IMR-90 (cell line): ENCODE results near the gene STAU1. TPM values are rescaled to one million over a fixed set of nuclear protein-coding genes. Genes with fewer than 3 reads are reported as not detected.

Experiments used
- ATAC-seq: fragments of 200-7000 bp; cut with Tn5 transposase; 2 replicates; pipeline ENCODE4 v1.9.1; 2020; ENCODE audit warnings: low read depth, mild to moderate bottlenecking, moderate library complexity
- BruUV-seq: library from RNA; stranded (reverse); fragments of 400-500 nt; replicated peaks from 2 replicates; lab custom pipeline; 2021; lab: Mats Ljungman, UMichigan
- CTCF ChIA-PET: fragments of 300-600 bp; formaldehyde crosslinking; extraction: SDS; loops from one replicate; lab custom pipeline; 2021; ENCODE audit warnings: antibody characterized with exemption; lab: Yijun Ruan, JAX
- POLR2A ChIA-PET: fragments of 300-600 bp; sonication (Branson Sonifier 250); formaldehyde crosslinking; loops from one replicate; lab custom pipeline; 2022; ENCODE audit warnings: antibody characterized with exemption; ENCODE audit not compliant: unreplicated experiment; lab: Charles Lee
- DNase-seq: peaks from one replicate; pipeline ENCODE4 v3.0.0; 2013
- H2AFZ ChIP-seq: replicated peaks from 2 replicates; pipeline ENCODE3; 2013; ENCODE audit warnings: low read length, mild to moderate bottlenecking; ENCODE audit not compliant: poor library complexity
- H2AK5ac ChIP-seq: 2 replicates; pipeline ENCODE4 v1.6.1; 2013; ENCODE audit warnings: low read depth, low read length, inconsistent platforms
- H2AK9ac ChIP-seq: replicated peaks from 2 replicates; pipeline ENCODE3; 2013; ENCODE audit warnings: mild to moderate bottlenecking, low read depth, low read length, moderate library complexity; ENCODE audit not compliant: poor library complexity
- H2BK120ac ChIP-seq: 2 replicates; pipeline ENCODE4 v1.6.1; 2013; ENCODE audit warnings: low read depth, low read length, inconsistent platforms
- H2BK15ac ChIP-seq: 3 replicates; pipeline ENCODE4 v1.6.1; 2013; ENCODE audit warnings: low read depth, low read length, inconsistent platforms
- H2BK20ac ChIP-seq: 2 replicates; pipeline ENCODE4 v1.6.1; 2013; ENCODE audit warnings: low read depth, mild to moderate bottlenecking, inconsistent platforms, low read length, moderate library complexity
- H2BK5ac ChIP-seq: 2 replicates; pipeline ENCODE4 v1.6.1; 2013; ENCODE audit warnings: mild to moderate bottlenecking, low read depth, low read length, inconsistent platforms; ENCODE audit not compliant: poor library complexity, severe bottlenecking
- H3K14ac ChIP-seq: replicated peaks from 2 replicates; pipeline ENCODE4 v1.6.1; 2013; ENCODE audit warnings: low read depth, low read length, inconsistent platforms
- H3K18ac ChIP-seq: 2 replicates; pipeline ENCODE4 v1.6.1; 2013; ENCODE audit warnings: low read depth, low read length, control low read depth
- H3K23ac ChIP-seq: 2 replicates; pipeline ENCODE4 v1.6.1; 2013; ENCODE audit warnings: low read depth, low read length, inconsistent platforms
- H3K27ac ChIP-seq: 2 replicates; pipeline ENCODE4 v1.5.1; 2013; ENCODE audit warnings: mild to moderate bottlenecking, control low read depth, low read length; ENCODE audit not compliant: insufficient read depth
- H3K27me3 ChIP-seq: 2 replicates; pipeline ENCODE4 v1.6.1; 2013; ENCODE audit warnings: low read length; ENCODE audit not compliant: control insufficient read depth, insufficient read depth
- H3K36me3 ChIP-seq: 2 replicates; pipeline ENCODE4 v1.6.1; 2013; ENCODE audit warnings: low read length, mixed read lengths; ENCODE audit not compliant: control insufficient read depth, insufficient read depth
- H3K4ac ChIP-seq: 2 replicates; pipeline ENCODE4 v1.6.1; 2013; ENCODE audit warnings: low read depth, low read length, inconsistent platforms
- H3K4me1 ChIP-seq: 2 replicates; pipeline ENCODE4 v1.6.1; 2013; ENCODE audit warnings: low read length, mixed read lengths; ENCODE audit not compliant: control insufficient read depth, insufficient read depth
- H3K4me2 ChIP-seq: 2 replicates; pipeline ENCODE4 v1.6.1; 2013; ENCODE audit warnings: low read depth, mild to moderate bottlenecking, control low read depth, low read length, moderate library complexity
- H3K4me3 ChIP-seq: 2 replicates; pipeline ENCODE4 v1.5.1; 2013; ENCODE audit warnings: low read depth, mild to moderate bottlenecking, control low read depth, low read length, moderate library complexity; ENCODE audit not compliant: insufficient read depth
- H3K56ac ChIP-seq: 2 replicates; pipeline ENCODE4 v1.6.1; 2013; ENCODE audit warnings: low read length, inconsistent platforms; ENCODE audit not compliant: insufficient read depth; ENCODE audit errors: extremely low read depth
- H3K79me1 ChIP-seq, 2 experiments: 2 replicates each; pipeline ENCODE4 v1.6.1; 2013; ENCODE audit warnings: low read length in 2 of 2, inconsistent platforms in 1 of 2, low read depth in 1 of 2
- H3K9ac ChIP-seq: 2 replicates; pipeline ENCODE4 v1.6.1; 2013; ENCODE audit warnings: low read depth, low read length, control low read depth
- H3K9me1 ChIP-seq: 2 replicates; pipeline ENCODE4 v1.6.1; 2013; ENCODE audit warnings: low read length, inconsistent platforms; ENCODE audit not compliant: insufficient read depth
- H3K9me3 ChIP-seq: 2 replicates; pipeline ENCODE4 v1.6.1; 2013; ENCODE audit warnings: low read length; ENCODE audit not compliant: control insufficient read depth, insufficient read depth
- H4K20me1 ChIP-seq: 2 replicates; pipeline ENCODE4 v1.6.1; 2013; ENCODE audit warnings: low read length, inconsistent platforms; ENCODE audit not compliant: insufficient read depth
- H4K5ac ChIP-seq: 2 replicates; pipeline ENCODE4 v1.6.1; 2013; ENCODE audit warnings: mild to moderate bottlenecking, low read depth, low read length, control low read depth
- H4K8ac ChIP-seq, 2 experiments: 2 replicates each; pipeline ENCODE4 v1.6.1; 2013; ENCODE audit warnings: low read depth in 2 of 2, low read length in 2 of 2, control low read depth in 1 of 2, inconsistent platforms in 1 of 2
- H4K91ac ChIP-seq: 2 replicates; pipeline ENCODE4 v1.6.1; 2013; ENCODE audit warnings: low read depth, low read length, inconsistent platforms; ENCODE audit not compliant: insufficient read depth
- BHLHE40 ChIP-seq: fragments of 150-350 bp; IDR thresholded peaks from 2 replicates; pipeline ENCODE4 v1.6.1; 2016; ENCODE audit warnings: mild to moderate bottlenecking, low read depth, low read length
- CEBPB ChIP-seq: IDR thresholded peaks from 2 replicates; pipeline ENCODE4 v1.6.1; 2012; ENCODE audit warnings: low read depth, low read length, improper control_type of control experiment
- CHD1 ChIP-seq: IDR thresholded peaks from 2 replicates; pipeline ENCODE4 v1.6.1; 2012; ENCODE audit warnings: low read depth, low read length, improper control_type of control experiment
- FOS ChIP-seq: fragments of 150-350 bp; IDR thresholded peaks from 2 replicates; pipeline ENCODE4 v1.6.1; 2016; ENCODE audit warnings: low read depth, low read length
- MAFK ChIP-seq: IDR thresholded peaks from 2 replicates; pipeline ENCODE4 v1.6.1; 2012; ENCODE audit warnings: low read depth, low read length, improper control_type of control experiment
- MAZ ChIP-seq: IDR thresholded peaks from 2 replicates; pipeline ENCODE4 v1.6.1; 2012; ENCODE audit warnings: low read depth, mild to moderate bottlenecking, low read length, improper control_type of control experiment, moderate library complexity, borderline replicate concordance
- MXI1 ChIP-seq: IDR thresholded peaks from 2 replicates; pipeline ENCODE4 v1.6.1; 2012; ENCODE audit warnings: low read depth, mild to moderate bottlenecking, low read length, moderate library complexity, borderline replicate concordance
- NFE2L2 ChIP-seq: fragments of 150-350 bp; IDR thresholded peaks from 2 replicates; pipeline ENCODE4 v1.6.1; 2016; ENCODE audit warnings: low read depth, mild to moderate bottlenecking, low read length
- POLR2A ChIP-seq: IDR thresholded peaks from 2 replicates; pipeline ENCODE4 v1.6.1; 2012; ENCODE audit warnings: mild to moderate bottlenecking, low read depth, low read length
- RAD21 ChIP-seq: IDR thresholded peaks from 2 replicates; pipeline ENCODE4 v1.6.1; 2012; ENCODE audit warnings: low read length, improper control_type of control experiment
- RFX5 ChIP-seq: IDR thresholded peaks from 2 replicates; pipeline ENCODE4 v1.8.0; 2012; ENCODE audit warnings: low read depth, mild to moderate bottlenecking, low read length, moderate library complexity
- SMC3 ChIP-seq: fragments of 150-350 bp; IDR thresholded peaks from 2 replicates; pipeline ENCODE4 v1.6.1; 2016; ENCODE audit warnings: low read depth, mild to moderate bottlenecking, antibody characterized with exemption, low read length, moderate library complexity
- WGBS, 2 experiments: methylation state at CpG; one replicate each; pipeline versions ENCODE4 v1.1.5 to v1.1.7; 2013; ENCODE audit warnings: missing lambda C conversion rate in 2 of 2; ENCODE audit not compliant: insufficient read length in 1 of 2; ENCODE audit errors: extremely low coverage in 2 of 2; 5-methylcytosine and 5-hydroxymethylcytosine counted together
- dilution Hi-C: fragments of 300-500 bp; cut with HindIII; formaldehyde crosslinking; loops from one replicate; pipeline ENCODE4 v1.14.3; 2018; ENCODE audit warnings: low sequenced_read_pairs; ENCODE audit not compliant: unreplicated experiment
- in situ Hi-C: fragments of 300-500 bp; cut with MboI; formaldehyde crosslinking; loops from 3 replicates; pipeline ENCODE4 v1.14.3; 2019; ENCODE audit warnings: low sequenced_read_pairs, inconsistent platforms, mixed read lengths
- intact Hi-C: fragments of 100-400 bp; cut with micrococcal nuclease; formaldehyde crosslinking; loops from 2 replicates; pipeline ENCODE4 v1.10.0; 2022
- polyA plus RNA-seq, 3 experiments: library from polyadenylated mRNA; depleted of rRNA; stranded (reverse); fragments of >200 nt; gene quantifications; 2 replicates each; pipeline ENCODE4 v1.2.3, GENCODE V29; 2012; ENCODE audit warnings: low replicate concordance in 1 of 3
- total RNA-seq: library from RNA; depleted of rRNA; stranded (reverse); fragments of >200 nt; gene quantifications from 2 replicates; pipeline ENCODE4 v1.2.3, GENCODE V29; 2012
- TF ChIP-seq, protein P1 (sequence below): fragments of 150-350 bp; IDR thresholded peaks from 2 replicates; pipeline ENCODE4 v1.6.1; 2017; ENCODE audit warnings: mild to moderate bottlenecking, antibody characterized with exemption, low read length, low read depth
- TF ChIP-seq, protein P2 (sequence below): conservative IDR thresholded peaks from 2 replicates; pipeline ENCODE4 v1.5.1; 2012; ENCODE audit warnings: mild to moderate bottlenecking, low read depth, low read length, improper control_type of control experiment
- TF ChIP-seq, protein P3 (sequence below): fragments of 150-350 bp; IDR thresholded peaks from 2 replicates; pipeline ENCODE4 v1.6.1; 2016; ENCODE audit warnings: low read depth, mild to moderate bottlenecking, low read length, moderate library complexity, borderline replicate concordance

The STAU1 gene
- total and polyA plus RNA-seq, 2 of the 4 experiments (the other 2 are of a cell fraction) = 35.3 to 50.3 TPM

DNA sequence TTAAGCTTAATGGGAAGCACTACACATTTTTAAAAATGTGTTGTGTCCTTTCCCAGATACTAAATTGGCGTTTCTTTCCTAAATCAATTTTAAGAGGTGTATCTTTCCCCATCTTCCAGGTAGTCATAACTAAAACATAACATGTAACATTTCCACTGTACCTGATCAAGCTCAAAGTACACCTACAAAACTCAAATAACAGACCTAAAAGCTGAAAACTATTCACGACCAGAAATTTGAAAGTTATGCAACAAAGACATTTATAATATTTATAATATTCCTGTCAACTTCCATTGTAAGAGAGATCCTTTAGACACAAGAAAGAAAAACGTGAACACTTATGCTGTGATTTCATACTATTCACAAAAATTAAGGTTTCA, 3.5 kb downstream of the STAU1 start:
- no CpG with 5 or more reads among the region's 3 CpGs for WGBS, 2 experiments
- Histone ChIP-seq H3K27ac (no peak overlapping the region), H2AFZ (no peak overlapping the region), H4K5ac (no peak overlapping the region), H2BK20ac (no peak overlapping the region), H2BK120ac (no peak overlapping the region), H2AK5ac (no peak overlapping the region), H3K9me3 (no peaks in the 10 kb centered on the region), H3K9ac (no peak overlapping the region), H3K4me3 (no peak overlapping the region), H2BK15ac (no peak overlapping the region), H3K4me2 (no peak overlapping the region), H3K9me1 (no peaks in the 10 kb centered on the region), H3K79me1 (peaks cover 5 to 57% of the 10 kb centered on the region in 2 experiments), H3K56ac (no peak overlapping the region), H3K4ac (no peak overlapping the region), H4K91ac (no peak overlapping the region), H3K18ac (no peak overlapping the region), H3K14ac (no peak overlapping the region), H3K4me1 (peaks cover 6% of the 10 kb centered on the region), H3K27me3 (no peaks in the 10 kb centered on the region), H2AK9ac (no peak overlapping the region), H4K20me1 (peaks cover 73% of the 10 kb centered on the region), H3K36me3 (no peaks in the 10 kb centered on the region), H4K8ac (no peak overlapping the region), H2BK5ac (no peak overlapping the region), H3K23ac (no peak overlapping the region)
- BruUV-seq = no TSS peak
- CTCF ChIA-PET = interaction anchor here (1.0 to 1.1 kb wide), 2 partner anchors 33 to 52 kb away, joined by 3 read pairs; no protein-coding TSS in a partner anchor
- DNase-seq = no peak
- in situ Hi-C loops = no loop called here
- POLR2A ChIA-PET = no interaction called here
- dilution Hi-C loops = no loop called here
- intact Hi-C loops = loop anchor here (5.0 to 10.0 kb wide), 2 partner anchors 50 to 383 kb away; partner anchors contain the start of gene PTGIS
- no peak for ATAC-seq
- no peak for TF ChIP-seq RFX5
- TF ChIP-seq, protein P1, sequence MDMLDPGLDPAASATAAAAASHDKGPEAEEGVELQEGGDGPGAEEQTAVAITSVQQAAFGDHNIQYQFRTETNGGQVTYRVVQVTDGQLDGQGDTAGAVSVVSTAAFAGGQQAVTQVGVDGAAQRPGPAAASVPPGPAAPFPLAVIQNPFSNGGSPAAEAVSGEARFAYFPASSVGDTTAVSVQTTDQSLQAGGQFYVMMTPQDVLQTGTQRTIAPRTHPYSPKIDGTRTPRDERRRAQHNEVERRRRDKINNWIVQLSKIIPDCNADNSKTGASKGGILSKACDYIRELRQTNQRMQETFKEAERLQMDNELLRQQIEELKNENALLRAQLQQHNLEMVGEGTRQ = no peak
- TF ChIP-seq MXI1 = no peak
- TF ChIP-seq, protein P2, sequence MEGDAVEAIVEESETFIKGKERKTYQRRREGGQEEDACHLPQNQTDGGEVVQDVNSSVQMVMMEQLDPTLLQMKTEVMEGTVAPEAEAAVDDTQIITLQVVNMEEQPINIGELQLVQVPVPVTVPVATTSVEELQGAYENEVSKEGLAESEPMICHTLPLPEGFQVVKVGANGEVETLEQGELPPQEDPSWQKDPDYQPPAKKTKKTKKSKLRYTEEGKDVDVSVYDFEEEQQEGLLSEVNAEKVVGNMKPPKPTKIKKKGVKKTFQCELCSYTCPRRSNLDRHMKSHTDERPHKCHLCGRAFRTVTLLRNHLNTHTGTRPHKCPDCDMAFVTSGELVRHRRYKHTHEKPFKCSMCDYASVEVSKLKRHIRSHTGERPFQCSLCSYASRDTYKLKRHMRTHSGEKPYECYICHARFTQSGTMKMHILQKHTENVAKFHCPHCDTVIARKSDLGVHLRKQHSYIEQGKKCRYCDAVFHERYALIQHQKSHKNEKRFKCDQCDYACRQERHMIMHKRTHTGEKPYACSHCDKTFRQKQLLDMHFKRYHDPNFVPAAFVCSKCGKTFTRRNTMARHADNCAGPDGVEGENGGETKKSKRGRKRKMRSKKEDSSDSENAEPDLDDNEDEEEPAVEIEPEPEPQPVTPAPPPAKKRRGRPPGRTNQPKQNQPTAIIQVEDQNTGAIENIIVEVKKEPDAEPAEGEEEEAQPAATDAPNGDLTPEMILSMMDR = no peak
- no peak for TF ChIP-seq SMC3
- TF ChIP-seq FOS = no peak
- TF ChIP-seq, protein P3, sequence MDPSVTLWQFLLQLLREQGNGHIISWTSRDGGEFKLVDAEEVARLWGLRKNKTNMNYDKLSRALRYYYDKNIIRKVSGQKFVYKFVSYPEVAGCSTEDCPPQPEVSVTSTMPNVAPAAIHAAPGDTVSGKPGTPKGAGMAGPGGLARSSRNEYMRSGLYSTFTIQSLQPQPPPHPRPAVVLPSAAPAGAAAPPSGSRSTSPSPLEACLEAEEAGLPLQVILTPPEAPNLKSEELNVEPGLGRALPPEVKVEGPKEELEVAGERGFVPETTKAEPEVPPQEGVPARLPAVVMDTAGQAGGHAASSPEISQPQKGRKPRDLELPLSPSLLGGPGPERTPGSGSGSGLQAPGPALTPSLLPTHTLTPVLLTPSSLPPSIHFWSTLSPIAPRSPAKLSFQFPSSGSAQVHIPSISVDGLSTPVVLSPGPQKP = no peak
- no peak for TF ChIP-seq RAD21
- TF ChIP-seq BHLHE40 = no peak
- no peak for TF ChIP-seq CHD1
- TF ChIP-seq MAZ = no peak
- TF ChIP-seq MAFK = no peak
- no peak for TF ChIP-seq NFE2L2
- no peak for TF ChIP-seq POLR2A
- no peak for TF ChIP-seq CEBPB
